A673 (cell line): ENCODE data around the gene EPC1. TPM values are rescaled to one million over a fixed set of nuclear protein-coding genes. Genes with fewer than 3 reads are reported as not detected.

ENCODE experiments used
- BruUV-seq: library from RNA; stranded (reverse); fragments of 400-500 nt; replicated peaks from 2 replicates; lab custom pipeline; 2021; lab: Mats Ljungman, UMichigan
- CTCF ChIA-PET: fragments of 300-600 bp; sonication (Branson Sonifier 250); formaldehyde crosslinking; loops from one replicate; lab custom pipeline; 2022; ENCODE audit warnings: antibody characterized with exemption; lab: Charles Lee
- POLR2A ChIA-PET: fragments of 300-600 bp; sonication (Branson Sonifier 250); formaldehyde crosslinking; loops from one replicate; lab custom pipeline; 2022; ENCODE audit warnings: antibody characterized with exemption; ENCODE audit not compliant: low non-redundant PET; lab: Charles Lee
- DNase-seq: peaks from one replicate; pipeline ENCODE4 v3.0.0-alpha.2; 2015; ENCODE audit warnings: low spot score
- H3K27ac ChIP-seq: fragments of 200-600 bp; sonication (generic); 2 replicates; pipeline ENCODE4 v1.5.1; 2016; ENCODE audit warnings: mixed run types, low read depth, mild to moderate bottlenecking, mixed read lengths, antibody characterized with exemption, low read length; ENCODE audit not compliant: poor library complexity, severe bottlenecking
- H3K27me3 ChIP-seq: fragments of 200-600 bp; sonication (generic); replicated peaks from 2 replicates; pipeline ENCODE4 v1.6.1; 2017; ENCODE audit warnings: mixed run types, low read depth, mild to moderate bottlenecking, mixed read lengths, antibody characterized with exemption, low read length; ENCODE audit not compliant: insufficient read depth, poor library complexity
- H3K36me3 ChIP-seq: fragments of 200-600 bp; sonication (generic); 2 replicates; pipeline ENCODE4 v1.6.1; 2016; ENCODE audit warnings: mixed run types, mild to moderate bottlenecking, mixed read lengths, antibody characterized with exemption, low read length; ENCODE audit not compliant: insufficient read depth, poor library complexity, severe bottlenecking
- H3K4me1 ChIP-seq: fragments of 200-600 bp; sonication (generic); 2 replicates; pipeline ENCODE4 v1.6.1; 2017; ENCODE audit warnings: mixed run types, mild to moderate bottlenecking, mixed read lengths, antibody characterized with exemption, low read length; ENCODE audit not compliant: insufficient read depth, poor library complexity, severe bottlenecking
- H3K4me3 ChIP-seq: fragments of 200-600 bp; sonication (generic); 2 replicates; pipeline ENCODE4 v1.5.1; 2016; ENCODE audit warnings: low read depth, mixed run types, mild to moderate bottlenecking, mixed read lengths, low read length; ENCODE audit not compliant: poor library complexity, severe bottlenecking
- H3K9me3 ChIP-seq: fragments of 200-600 bp; sonication (generic); 2 replicates; pipeline ENCODE4 v1.6.1; 2016; ENCODE audit warnings: mixed run types, low read depth, mild to moderate bottlenecking, mixed read lengths, antibody characterized with exemption, low read length; ENCODE audit not compliant: poor library complexity, severe bottlenecking
- EZH2 ChIP-seq: fragments of 200-600 bp; sonication (generic); IDR thresholded peaks from 2 replicates; pipeline ENCODE4 v1.6.1; 2017; ENCODE audit warnings: borderline replicate concordance, low read depth, mild to moderate bottlenecking, mixed read lengths, antibody characterized with exemption, low read length; ENCODE audit not compliant: poor library complexity, severe bottlenecking
- intact Hi-C: fragments of 100-400 bp; cut with micrococcal nuclease; formaldehyde crosslinking; loops from one replicate; pipeline ENCODE4 v1.10.0; 2022; ENCODE audit not compliant: unreplicated experiment
- total RNA-seq: library from RNA; stranded (reverse); gene quantifications from 2 replicates; pipeline ENCODE4 v1.2.3, GENCODE V29; 2021
- TF ChIP-seq, protein P1 (sequence below): fragments of 300-800, 200-600 bp; sonication (generic); conservative IDR thresholded peaks from 2 replicates; pipeline ENCODE4 v1.5.1; 2017; ENCODE audit warnings: low read depth, mild to moderate bottlenecking, antibody characterized with exemption, low read length, moderate library complexity, mixed read lengths

Gene EPC1
- total RNA-seq, 1 experiment from 2014 or later: 75.8 TPM

DNA sequence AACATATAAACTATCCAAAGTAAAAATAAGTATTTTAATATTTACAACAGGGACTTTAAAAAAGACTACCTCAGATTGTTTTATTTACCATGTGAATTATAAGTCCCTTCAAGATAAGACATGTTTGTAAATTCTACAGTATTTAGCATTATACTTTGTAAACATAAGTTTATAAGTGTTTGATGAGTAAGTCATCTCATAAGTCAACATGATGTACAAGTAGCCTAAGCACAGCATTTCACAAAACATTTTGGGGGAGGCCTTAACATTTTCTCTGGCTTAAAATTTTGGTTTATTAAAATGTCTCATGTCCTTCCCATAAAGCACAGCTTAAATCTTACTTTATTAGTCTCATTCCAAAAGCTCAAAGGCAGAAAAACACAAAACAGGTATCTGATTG is 15.4 kb downstream of the EPC1 start:
- ChIA-PET CTCF (no interaction called here), POLR2A (no interaction called here)
- H3K27ac ChIP-seq: no peak overlapping the region
- no peaks in the 10 kb centered on the region for H3K27me3 ChIP-seq
- no peak overlapping the region for H3K4me3 ChIP-seq
- H3K9me3 ChIP-seq: no peaks in the 10 kb centered on the region
- BruUV-seq: no TSS peak
- no peak for DNase-seq
- no peak for TF ChIP-seq EZH2
- intact Hi-C loops: no loop called here
- peaks cover 19% of the 10 kb centered on the region for H3K36me3 ChIP-seq
- peaks cover 68% of the 10 kb centered on the region for H3K4me1 ChIP-seq

DNA sequence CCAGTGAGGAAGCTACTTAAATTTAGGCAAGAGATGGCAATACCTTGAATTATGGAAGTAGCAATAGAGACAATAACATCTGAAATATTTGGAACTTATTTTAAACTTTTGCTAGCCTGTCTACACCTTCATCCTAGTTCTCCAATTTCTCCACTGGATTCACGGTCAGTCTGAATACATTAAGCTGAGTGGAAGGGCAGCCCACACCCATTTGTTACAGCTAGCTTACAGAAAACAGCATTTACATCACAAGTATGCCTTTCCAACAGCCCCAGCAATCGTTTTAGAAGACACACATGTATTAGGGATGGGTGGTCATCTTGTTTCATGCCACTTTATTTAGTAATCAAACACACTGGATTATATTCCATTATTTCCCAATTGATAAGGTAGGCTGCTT is 16.7 kb downstream of the EPC1 start:
- POLR2A ChIA-PET: no interaction called here
- no peak overlapping the region for H3K4me3 ChIP-seq
- intact Hi-C loops: no loop called here

DNA sequence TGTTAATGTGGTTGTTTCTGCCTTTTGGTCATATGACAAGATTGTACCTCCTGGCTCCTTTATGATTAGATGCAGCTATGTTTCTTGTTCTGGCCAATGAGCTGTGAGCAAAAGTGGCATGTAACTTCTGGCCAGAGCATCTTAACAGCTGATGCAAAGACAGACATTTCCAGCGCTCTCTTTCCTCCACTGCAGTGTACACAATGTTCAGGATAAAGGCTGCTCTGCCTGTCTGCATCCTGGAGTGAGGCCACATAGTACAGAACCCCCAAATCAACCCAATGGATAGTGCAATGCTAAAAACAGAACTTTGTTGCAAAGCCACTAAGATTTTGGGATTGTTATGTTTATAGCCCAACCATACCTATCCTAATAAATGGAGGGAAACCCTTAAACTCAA is 17.9 kb downstream of the EPC1 start:
- intact Hi-C loops: no loop called here
- Histone ChIP-seq H3K27me3 (no peaks in the 10 kb centered on the region), H3K9me3 (no peaks in the 10 kb centered on the region), H3K36me3 (peaks cover 30% of the 10 kb centered on the region), H3K4me1 (peaks cover 66% of the 10 kb centered on the region), H3K4me3 (no peak overlapping the region), H3K27ac (peak overlapping the region; percentile 23)
- ChIA-PET POLR2A (interaction anchor here (0.7 kb wide), 1 partner anchor 129 kb away, joined by 3 read pairs; no protein-coding TSS in a partner anchor), CTCF (no interaction called here)
- no peak for DNase-seq
- no peak for TF ChIP-seq EZH2
- TF ChIP-seq, protein P1, sequence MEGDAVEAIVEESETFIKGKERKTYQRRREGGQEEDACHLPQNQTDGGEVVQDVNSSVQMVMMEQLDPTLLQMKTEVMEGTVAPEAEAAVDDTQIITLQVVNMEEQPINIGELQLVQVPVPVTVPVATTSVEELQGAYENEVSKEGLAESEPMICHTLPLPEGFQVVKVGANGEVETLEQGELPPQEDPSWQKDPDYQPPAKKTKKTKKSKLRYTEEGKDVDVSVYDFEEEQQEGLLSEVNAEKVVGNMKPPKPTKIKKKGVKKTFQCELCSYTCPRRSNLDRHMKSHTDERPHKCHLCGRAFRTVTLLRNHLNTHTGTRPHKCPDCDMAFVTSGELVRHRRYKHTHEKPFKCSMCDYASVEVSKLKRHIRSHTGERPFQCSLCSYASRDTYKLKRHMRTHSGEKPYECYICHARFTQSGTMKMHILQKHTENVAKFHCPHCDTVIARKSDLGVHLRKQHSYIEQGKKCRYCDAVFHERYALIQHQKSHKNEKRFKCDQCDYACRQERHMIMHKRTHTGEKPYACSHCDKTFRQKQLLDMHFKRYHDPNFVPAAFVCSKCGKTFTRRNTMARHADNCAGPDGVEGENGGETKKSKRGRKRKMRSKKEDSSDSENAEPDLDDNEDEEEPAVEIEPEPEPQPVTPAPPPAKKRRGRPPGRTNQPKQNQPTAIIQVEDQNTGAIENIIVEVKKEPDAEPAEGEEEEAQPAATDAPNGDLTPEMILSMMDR: no peak
- BruUV-seq: no TSS peak

More for the DNA sequence above, 16.7 kb downstream of the EPC1 start:
- no peak overlapping the region for H3K27ac ChIP-seq
- no peaks in the 10 kb centered on the region for H3K27me3 ChIP-seq
- no peak for DNase-seq
- CTCF ChIA-PET: no interaction called here
- TF ChIP-seq, protein P1: no peak
- TF ChIP-seq EZH2: no peak
- peaks cover 74% of the 10 kb centered on the region for H3K4me1 ChIP-seq
- no TSS peak for BruUV-seq
- H3K36me3 ChIP-seq: peaks cover 26% of the 10 kb centered on the region
- H3K9me3 ChIP-seq: no peaks in the 10 kb centered on the region

DNA sequence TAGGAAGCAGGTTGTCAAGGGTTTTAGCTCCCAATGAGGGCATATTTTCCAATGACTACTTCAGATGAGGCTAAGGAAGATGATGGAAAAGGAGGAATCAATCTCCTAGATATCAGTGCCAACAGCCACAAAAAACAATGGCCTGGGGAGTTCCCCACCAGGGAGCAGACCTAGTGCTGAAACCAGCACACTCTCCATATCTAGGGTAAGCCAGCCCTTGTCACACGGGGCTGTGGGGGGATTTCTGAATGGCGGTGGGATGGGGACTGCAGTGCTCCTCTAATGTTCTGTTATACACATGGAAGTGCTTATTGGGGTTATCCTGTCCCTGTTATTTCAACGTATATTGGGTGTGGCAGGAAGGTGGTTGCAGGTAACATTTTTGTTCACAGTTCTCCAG is 18.5 kb downstream of the EPC1 start:
- DNase-seq: no peak
- H3K36me3 ChIP-seq: peaks cover 30% of the 10 kb centered on the region
- no peak overlapping the region for H3K4me3 ChIP-seq
- H3K9me3 ChIP-seq: no peaks in the 10 kb centered on the region
- TF ChIP-seq, protein P1: no peak
- TF ChIP-seq EZH2: no peak
- intact Hi-C loops: no loop called here
- CTCF ChIA-PET: no interaction called here
- no TSS peak for BruUV-seq
- no peaks in the 10 kb centered on the region for H3K27me3 ChIP-seq
- peaks cover 66% of the 10 kb centered on the region for H3K4me1 ChIP-seq
- POLR2A ChIA-PET: interaction anchor here (0.6 kb wide), 1 partner anchor 642 kb away, joined by 3 read pairs; no protein-coding TSS in a partner anchor
- no peak overlapping the region for H3K27ac ChIP-seq
